Heart left ventricle (tissue), 13 donors: ENCODE data around the gene MICAL3.

Experiments used
- POLR2A ChIP-seq, 2 donors: fragments of 450-650 bp; IDR thresholded peaks; one replicate each; pipeline ENCODE4 v1.6.1; 2017; ENCODE audit warnings: antibody characterized with exemption in 2 of 2, mild to moderate bottlenecking in 2 of 2, moderate library complexity in 2 of 2
- TF ChIP-seq, protein P1 (sequence below), 12 donors: fragments of 200-600 bp; sonication (generic) in 4 of 12; IDR thresholded peaks; one replicate each; pipeline versions ENCODE4 v1.5.0 to v1.8.0; 2018 to 2022; ENCODE audit warnings: antibody characterized with exemption in 12 of 12, mild to moderate bottlenecking in 5 of 12
- donor health status: ischemic (EF 13 %, LVEDD 7.1; RV severe dilation, severe dysfunction).
- donor health status: DM: no; HTN: yes; CAD: no.
- donor health status: DM: no; HTN: no; CAD: no.
- donor health status: ischemic (EF 25% LVEDD 6.9; RV normal size, moderate dysfunction).
- donor health status: ischemic (EF 25% LVEDD 5.7; RV mildly dilated, moderate dysfunction).
- donor health status: ischemic (EF 35%, LVEDD 5.7; RV mildly dilated, moderate dysfunction).
- donor health status: nonischemic (EF 11% LVEDD 7.7; RV severe dilation, severe dysfunction).
- donor health status: DM: yes; HTN: yes; CAD: no.
- donor health status: PGD.
- donor health status: ischemic (EF 29% LVEDD 5.4; RV normal size, mild dysfunction).
- donor health status: nonischemic (EF 23%, LVEDD 6.1; RV moderate dilation, normal function).

DNA sequence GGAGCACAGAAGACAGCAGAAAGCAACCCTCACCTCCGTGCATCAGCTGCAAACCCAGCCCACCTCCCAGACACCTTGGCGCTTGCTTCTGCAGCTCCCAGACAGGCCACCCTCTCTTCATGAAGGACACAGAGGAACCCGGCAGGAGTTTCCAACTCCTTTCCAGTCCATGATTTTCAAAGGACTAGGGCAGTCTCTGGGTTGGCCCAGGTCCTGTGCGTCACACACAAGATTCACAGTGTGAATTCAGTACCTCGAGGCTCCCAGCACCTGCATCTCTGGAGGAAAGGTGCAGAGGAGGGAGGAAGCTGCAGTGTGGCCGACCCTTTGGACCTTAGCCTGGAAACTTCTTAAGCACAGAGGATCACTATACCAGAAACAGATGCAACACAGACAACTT, 189.1 kb downstream of the MICAL3 start:
- TF ChIP-seq, protein P1, sequence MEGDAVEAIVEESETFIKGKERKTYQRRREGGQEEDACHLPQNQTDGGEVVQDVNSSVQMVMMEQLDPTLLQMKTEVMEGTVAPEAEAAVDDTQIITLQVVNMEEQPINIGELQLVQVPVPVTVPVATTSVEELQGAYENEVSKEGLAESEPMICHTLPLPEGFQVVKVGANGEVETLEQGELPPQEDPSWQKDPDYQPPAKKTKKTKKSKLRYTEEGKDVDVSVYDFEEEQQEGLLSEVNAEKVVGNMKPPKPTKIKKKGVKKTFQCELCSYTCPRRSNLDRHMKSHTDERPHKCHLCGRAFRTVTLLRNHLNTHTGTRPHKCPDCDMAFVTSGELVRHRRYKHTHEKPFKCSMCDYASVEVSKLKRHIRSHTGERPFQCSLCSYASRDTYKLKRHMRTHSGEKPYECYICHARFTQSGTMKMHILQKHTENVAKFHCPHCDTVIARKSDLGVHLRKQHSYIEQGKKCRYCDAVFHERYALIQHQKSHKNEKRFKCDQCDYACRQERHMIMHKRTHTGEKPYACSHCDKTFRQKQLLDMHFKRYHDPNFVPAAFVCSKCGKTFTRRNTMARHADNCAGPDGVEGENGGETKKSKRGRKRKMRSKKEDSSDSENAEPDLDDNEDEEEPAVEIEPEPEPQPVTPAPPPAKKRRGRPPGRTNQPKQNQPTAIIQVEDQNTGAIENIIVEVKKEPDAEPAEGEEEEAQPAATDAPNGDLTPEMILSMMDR (IDR thresholded peaks at IDR 0.05) = no peak
- no peak for TF ChIP-seq POLR2A (IDR thresholded peaks at IDR 0.05)
